Spleen (tissue), 7 donors: Measurements from ENCODE around the gene TKTL1.
A peak's percentile ranks its signal among the peaks of the same experiment; 100 is the strongest.

ENCODE experiments used
- CTCF ChIP-seq, 11 experiments: fragments of 200-600 bp in 7 of 11; fragments of 450-650 bp in 4 of 11; sonication (generic) in 4 of 11; IDR thresholded peaks in 8 of 11; conservative IDR thresholded peaks in 3 of 11; 1 replicate in 7 of 11; 2 replicates in 4 of 11; pipeline versions ENCODE4 v1.4.0 to v1.8.0; 2016 to 2021; ENCODE audit warnings: antibody characterized with exemption in 11 of 11, inconsistent platforms in 4 of 11, mild to moderate bottlenecking in 1 of 11
- POLR2A ChIP-seq, 3 donors: fragments of 450-650 bp; IDR thresholded peaks; one replicate each; pipeline ENCODE4 v1.5.1; 2017; ENCODE audit warnings: antibody characterized with exemption in 3 of 3, mild to moderate bottlenecking in 1 of 3
- POLR2AphosphoS5 ChIP-seq, 3 donors: sonication (generic); formaldehyde crosslinking; IDR thresholded peaks; one replicate each; pipeline ENCODE4 v1.5.1; 2017; ENCODE audit warnings: antibody characterized with exemption in 3 of 3
- donor health status: DM: no; HTN: no; CAD: no; lungs with moderate emphysema.
- donor health status: DM: no; HTN: no; CAD: no.
- donor health status: DM: no; HTN: no; CAD: no.

DNA sequence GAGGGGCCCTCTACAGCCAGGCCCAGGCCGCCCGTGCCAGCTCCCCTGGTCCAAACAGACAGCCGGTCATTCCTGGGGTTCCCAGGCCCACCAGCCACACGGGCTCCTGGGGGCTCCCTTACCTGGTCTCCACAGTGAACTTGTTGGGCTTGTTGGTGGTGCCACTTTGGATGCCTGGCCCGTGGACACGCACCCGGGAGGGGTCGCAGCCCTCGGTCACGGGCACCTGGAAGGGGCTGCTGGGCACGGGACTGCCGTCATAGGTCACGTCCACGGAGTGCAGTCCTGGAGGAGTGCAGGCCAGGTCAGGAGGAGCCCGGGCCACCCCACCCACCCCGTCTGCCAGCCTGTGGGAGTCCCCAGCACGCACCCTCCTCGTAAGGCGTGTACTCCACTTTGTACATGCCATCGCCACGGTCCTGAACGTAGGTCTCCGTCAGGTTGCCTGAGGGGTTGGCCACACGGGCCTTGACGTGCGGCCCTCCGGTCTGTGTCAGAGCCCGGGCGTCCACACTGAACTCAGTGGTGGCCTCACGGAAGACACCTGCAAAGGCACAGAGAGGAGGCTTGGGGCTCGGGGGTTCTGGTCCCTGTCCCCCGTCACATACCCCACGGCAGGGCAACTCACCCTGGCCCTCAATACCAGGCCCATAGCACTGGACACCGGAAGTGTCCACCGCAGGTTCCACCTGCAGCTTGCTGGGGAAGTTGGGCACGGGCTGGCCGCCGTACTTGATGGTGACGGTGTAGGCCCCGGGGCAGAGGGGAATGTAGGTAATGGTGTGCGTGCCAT is 64.0 kb downstream of the TKTL1 start:
- no peak for TF ChIP-seq CTCF (IDR thresholded peaks at IDR 0.05 in 8 of 11, conservative IDR thresholded peaks at IDR 0.05 in 3 of 11)
- peak in 2 of 3 donors; percentile 19 to 40 for TF ChIP-seq POLR2AphosphoS5 (IDR thresholded peaks at IDR 0.05)
- TF ChIP-seq POLR2A (IDR thresholded peaks at IDR 0.05): no peak
